ENCODE results near the gene LARGE1.

Gene LARGE1

GRCh38 chr22:33654173-33654895 is 265.9 kb downstream of the LARGE1 start:
- no peak for DNase-seq

GRCh38 chr22:33653532-33654063 is 266.7 kb downstream of the LARGE1 start:
- no peak for DNase-seq

- no peak for DNase-seq
Measured at GRCh38 chr22:33652615-33653014, 267.7 kb downstream of the LARGE1 start.

- DNase-seq, result no peak
Measured at GRCh38 chr22:33650244-33650643, 270.0 kb downstream of the LARGE1 start.

GRCh38 chr22:33648478-33648877 is 271.8 kb downstream of the LARGE1 start:
- DNase-seq, result no peak

GRCh38 chr22:33640900-33641299 is 279.4 kb downstream of the LARGE1 start:
- no peak for DNase-seq

GRCh38 chr22:33639588-33640254 is 280.6 kb downstream of the LARGE1 start:
- no peak for DNase-seq

GRCh38 chr22:33635766-33636165 is 284.5 kb downstream of the LARGE1 start:
- no peak for DNase-seq

GRCh38 chr22:33631777-33632176 is 288.5 kb downstream of the LARGE1 start:
- no peak for DNase-seq

GRCh38 chr22:33625959-33626358 is 294.3 kb downstream of the LARGE1 start:
- no peak for DNase-seq

- no peak for DNase-seq
Measured at GRCh38 chr22:33620085-33620484, 300.2 kb downstream of the LARGE1 start.

GRCh38 chr22:33606504-33606903 is 313.8 kb downstream of the LARGE1 start:
- no peak for DNase-seq

- no peak for DNase-seq
Measured at GRCh38 chr22:33605666-33606065, 314.6 kb downstream of the LARGE1 start.

- no peak for DNase-seq
Measured at GRCh38 chr22:33605221-33605620, 315.1 kb downstream of the LARGE1 start.

- no peak for DNase-seq
Measured at GRCh38 chr22:33601062-33601461, 319.2 kb downstream of the LARGE1 start.

- DNase-seq, result no peak
Measured at GRCh38 chr22:33600595-33600994, 319.7 kb downstream of the LARGE1 start.

GRCh38 chr22:33600113-33600512 is 320.2 kb downstream of the LARGE1 start:
- no peak for DNase-seq

GRCh38 chr22:33599596-33599995 is 320.7 kb downstream of the LARGE1 start:
- DNase-seq, result no peak

GRCh38 chr22:33598821-33599220 is 321.5 kb downstream of the LARGE1 start:
- DNase-seq, result no peak

GRCh38 chr22:33597274-33597985 is 322.8 kb downstream of the LARGE1 start:
- no peak for DNase-seq

GRCh38 chr22:33593818-33594217 is 326.5 kb downstream of the LARGE1 start:
- no peak for DNase-seq

GRCh38 chr22:33591946-33592345 is 328.3 kb downstream of the LARGE1 start:
- DNase-seq, result no peak

- no peak for DNase-seq
Measured at GRCh38 chr22:33589297-33589696, 331.0 kb downstream of the LARGE1 start.

- no peak for DNase-seq
Measured at GRCh38 chr22:33588860-33589259, 331.4 kb downstream of the LARGE1 start.
